Measurements from ENCODE around the gene HSD17B8. TPM values are rescaled to one million over a fixed set of nuclear protein-coding genes. Genes with fewer than 3 reads are reported as not detected.

The HSD17B8 gene
- total and polyA plus RNA-seq, 2 experiments from 2014 or later = 4.3 to 8.9 TPM

DNA sequence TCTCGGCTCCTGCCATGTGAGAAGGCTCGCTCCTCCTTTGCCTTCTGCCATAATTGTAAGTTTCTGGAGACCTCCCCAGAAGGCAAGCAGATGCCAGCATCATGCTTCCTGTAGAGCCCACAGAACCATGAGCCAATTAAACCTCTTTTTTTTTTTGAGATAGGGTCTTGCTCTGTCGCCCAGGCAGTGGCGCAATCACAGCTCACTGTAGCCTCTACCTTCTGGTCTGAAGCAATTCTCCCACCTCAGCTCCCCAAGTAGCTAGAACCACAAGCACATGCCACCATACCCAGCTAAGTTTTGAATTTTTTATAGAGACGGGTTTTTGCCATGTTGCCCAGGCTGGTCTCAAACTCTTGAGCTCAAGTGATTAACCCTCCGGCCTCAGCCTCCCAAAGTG lies 32.4 kb downstream of the HSD17B8 start:
- no peaks in the 10 kb centered on the region for H3K36me3 Mint-ChIP-seq (ENCODE audit: low read depth)
- ATAC-seq = no peak
- peaks cover 11% of the 10 kb centered on the region for H3K27me3 Mint-ChIP-seq (ENCODE audit: insufficient read depth, low read depth, poor library complexity)
- peaks cover 5% of the 10 kb centered on the region; the same call in 1 of the 2 replicates for H3K9me2 ChIP-seq (ENCODE audit: insufficient read depth)
- H3K36me3 ChIP-seq (ENCODE audit: insufficient read depth) = no peaks in the 10 kb centered on the region
- H4K20me1 ChIP-seq (replicated peaks; ENCODE audit: insufficient read depth) = no peaks in the 10 kb centered on the region
- H3K4me1 Mint-ChIP-seq = peaks cover 14% of the 10 kb centered on the region
- H3K27me3 ChIP-seq (ENCODE audit: insufficient read depth) = peaks cover 10% of the 10 kb centered on the region; the same call in 1 of the 2 replicates
- H3K27ac ChIP-seq (ENCODE audit: low read depth) = no peak overlapping the region
- no peaks in the 10 kb centered on the region for H3K9me3 Mint-ChIP-seq
- no peak overlapping the region for H3K27ac Mint-ChIP-seq
- no peaks in the 10 kb centered on the region for H3K79me2 ChIP-seq (replicated peaks; ENCODE audit: insufficient read depth)
- H3K4me1 ChIP-seq (ENCODE audit: insufficient read depth) = peaks cover 9% of the 10 kb centered on the region
- H3K4me3 Mint-ChIP-seq = no peak overlapping the region
- H3K4me2 ChIP-seq = no peak overlapping the region
- no peak overlapping the region for H3K4me3 ChIP-seq
- no peak for TF ChIP-seq POLR2AphosphoS5 (IDR thresholded peaks at IDR 0.05; ENCODE audit: low read depth)
- TF ChIP-seq EZH2 (IDR thresholded peaks at IDR 0.05; ENCODE audit: low read depth, unreplicated experiment) = no peak
- no peak for TF ChIP-seq ZNF331 (CRISPR knock-in tag; IDR thresholded peaks at IDR 0.05; ENCODE audit: low read depth)
- TF ChIP-seq EZH2phosphoT487 (IDR thresholded peaks at IDR 0.05; ENCODE audit: unreplicated experiment) = no peak
- no peak for TF ChIP-seq CREB1 (CRISPR knock-in tag; IDR thresholded peaks at IDR 0.05; ENCODE audit: low read depth)
- TF ChIP-seq, protein P1, sequence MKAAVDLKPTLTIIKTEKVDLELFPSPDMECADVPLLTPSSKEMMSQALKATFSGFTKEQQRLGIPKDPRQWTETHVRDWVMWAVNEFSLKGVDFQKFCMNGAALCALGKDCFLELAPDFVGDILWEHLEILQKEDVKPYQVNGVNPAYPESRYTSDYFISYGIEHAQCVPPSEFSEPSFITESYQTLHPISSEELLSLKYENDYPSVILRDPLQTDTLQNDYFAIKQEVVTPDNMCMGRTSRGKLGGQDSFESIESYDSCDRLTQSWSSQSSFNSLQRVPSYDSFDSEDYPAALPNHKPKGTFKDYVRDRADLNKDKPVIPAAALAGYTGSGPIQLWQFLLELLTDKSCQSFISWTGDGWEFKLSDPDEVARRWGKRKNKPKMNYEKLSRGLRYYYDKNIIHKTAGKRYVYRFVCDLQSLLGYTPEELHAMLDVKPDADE (IDR thresholded peaks at IDR 0.05) = no peak
- TF ChIP-seq, protein P2, sequence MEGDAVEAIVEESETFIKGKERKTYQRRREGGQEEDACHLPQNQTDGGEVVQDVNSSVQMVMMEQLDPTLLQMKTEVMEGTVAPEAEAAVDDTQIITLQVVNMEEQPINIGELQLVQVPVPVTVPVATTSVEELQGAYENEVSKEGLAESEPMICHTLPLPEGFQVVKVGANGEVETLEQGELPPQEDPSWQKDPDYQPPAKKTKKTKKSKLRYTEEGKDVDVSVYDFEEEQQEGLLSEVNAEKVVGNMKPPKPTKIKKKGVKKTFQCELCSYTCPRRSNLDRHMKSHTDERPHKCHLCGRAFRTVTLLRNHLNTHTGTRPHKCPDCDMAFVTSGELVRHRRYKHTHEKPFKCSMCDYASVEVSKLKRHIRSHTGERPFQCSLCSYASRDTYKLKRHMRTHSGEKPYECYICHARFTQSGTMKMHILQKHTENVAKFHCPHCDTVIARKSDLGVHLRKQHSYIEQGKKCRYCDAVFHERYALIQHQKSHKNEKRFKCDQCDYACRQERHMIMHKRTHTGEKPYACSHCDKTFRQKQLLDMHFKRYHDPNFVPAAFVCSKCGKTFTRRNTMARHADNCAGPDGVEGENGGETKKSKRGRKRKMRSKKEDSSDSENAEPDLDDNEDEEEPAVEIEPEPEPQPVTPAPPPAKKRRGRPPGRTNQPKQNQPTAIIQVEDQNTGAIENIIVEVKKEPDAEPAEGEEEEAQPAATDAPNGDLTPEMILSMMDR (conservative IDR thresholded peaks at IDR 0.05; ENCODE audit: low read depth in 2 of 2) = no peak
- H3F3A ChIP-seq (replicated peaks; ENCODE audit: low read depth) = no peaks in the 10 kb centered on the region
- no peak overlapping the region for H2AFZ ChIP-seq
- DNase-seq (ENCODE audit: low spot score) = no peak

DNA sequence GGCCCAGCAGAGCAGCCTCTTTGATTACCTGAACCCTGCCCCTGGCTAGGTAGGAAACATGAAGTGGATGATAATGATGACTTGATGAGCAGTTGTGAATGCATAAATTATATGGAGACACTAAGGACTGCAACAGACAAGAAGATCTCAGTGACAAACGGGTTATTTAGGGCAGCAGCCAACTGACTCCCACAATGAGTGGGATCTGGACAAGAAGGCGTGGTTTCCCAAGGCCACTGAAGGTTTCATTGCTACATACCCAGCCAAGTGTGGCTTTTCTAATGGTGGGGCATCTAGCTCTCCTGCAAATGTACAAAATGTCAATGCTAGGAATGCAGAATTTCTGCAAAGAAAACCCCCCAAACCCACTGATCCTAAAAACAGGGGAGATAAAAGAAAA lies 33.3 kb downstream of the HSD17B8 start:
- Mint-ChIP-seq H3K27ac (no peak overlapping the region), H3K4me1 (peaks cover 14% of the 10 kb centered on the region), H3K36me3 (ENCODE audit: low read depth) (no peaks in the 10 kb centered on the region), H3K4me3 (no peak overlapping the region), H3K27me3 (ENCODE audit: insufficient read depth, low read depth, poor library complexity) (peaks cover 11% of the 10 kb centered on the region), H3K9me3 (no peaks in the 10 kb centered on the region)
- H3K4me1 ChIP-seq (ENCODE audit: insufficient read depth) = peaks cover 9% of the 10 kb centered on the region
- no peak overlapping the region for H2AFZ ChIP-seq
- H3F3A ChIP-seq (replicated peaks; ENCODE audit: low read depth) = no peaks in the 10 kb centered on the region
- no peaks in the 10 kb centered on the region for H3K79me2 ChIP-seq (replicated peaks; ENCODE audit: insufficient read depth)
- no peak overlapping the region for H3K27ac ChIP-seq (ENCODE audit: low read depth)
- H4K20me1 ChIP-seq (replicated peaks; ENCODE audit: insufficient read depth) = no peaks in the 10 kb centered on the region
- ATAC-seq (no peak), DNase-seq (ENCODE audit: low spot score) (no peak)
- no peak overlapping the region for H3K4me3 ChIP-seq
- no peaks in the 10 kb centered on the region for H3K36me3 ChIP-seq (ENCODE audit: insufficient read depth)
- no peak for TF ChIP-seq ZNF114 (CRISPR knock-in tag; IDR thresholded peaks at IDR 0.05)
- TF ChIP-seq POLR2AphosphoS5 (IDR thresholded peaks at IDR 0.05; ENCODE audit: low read depth) = no peak
- TF ChIP-seq NANOG (IDR thresholded peaks at IDR 0.05; ENCODE audit: borderline replicate concordance) = no peak
- TF ChIP-seq, protein P3, sequence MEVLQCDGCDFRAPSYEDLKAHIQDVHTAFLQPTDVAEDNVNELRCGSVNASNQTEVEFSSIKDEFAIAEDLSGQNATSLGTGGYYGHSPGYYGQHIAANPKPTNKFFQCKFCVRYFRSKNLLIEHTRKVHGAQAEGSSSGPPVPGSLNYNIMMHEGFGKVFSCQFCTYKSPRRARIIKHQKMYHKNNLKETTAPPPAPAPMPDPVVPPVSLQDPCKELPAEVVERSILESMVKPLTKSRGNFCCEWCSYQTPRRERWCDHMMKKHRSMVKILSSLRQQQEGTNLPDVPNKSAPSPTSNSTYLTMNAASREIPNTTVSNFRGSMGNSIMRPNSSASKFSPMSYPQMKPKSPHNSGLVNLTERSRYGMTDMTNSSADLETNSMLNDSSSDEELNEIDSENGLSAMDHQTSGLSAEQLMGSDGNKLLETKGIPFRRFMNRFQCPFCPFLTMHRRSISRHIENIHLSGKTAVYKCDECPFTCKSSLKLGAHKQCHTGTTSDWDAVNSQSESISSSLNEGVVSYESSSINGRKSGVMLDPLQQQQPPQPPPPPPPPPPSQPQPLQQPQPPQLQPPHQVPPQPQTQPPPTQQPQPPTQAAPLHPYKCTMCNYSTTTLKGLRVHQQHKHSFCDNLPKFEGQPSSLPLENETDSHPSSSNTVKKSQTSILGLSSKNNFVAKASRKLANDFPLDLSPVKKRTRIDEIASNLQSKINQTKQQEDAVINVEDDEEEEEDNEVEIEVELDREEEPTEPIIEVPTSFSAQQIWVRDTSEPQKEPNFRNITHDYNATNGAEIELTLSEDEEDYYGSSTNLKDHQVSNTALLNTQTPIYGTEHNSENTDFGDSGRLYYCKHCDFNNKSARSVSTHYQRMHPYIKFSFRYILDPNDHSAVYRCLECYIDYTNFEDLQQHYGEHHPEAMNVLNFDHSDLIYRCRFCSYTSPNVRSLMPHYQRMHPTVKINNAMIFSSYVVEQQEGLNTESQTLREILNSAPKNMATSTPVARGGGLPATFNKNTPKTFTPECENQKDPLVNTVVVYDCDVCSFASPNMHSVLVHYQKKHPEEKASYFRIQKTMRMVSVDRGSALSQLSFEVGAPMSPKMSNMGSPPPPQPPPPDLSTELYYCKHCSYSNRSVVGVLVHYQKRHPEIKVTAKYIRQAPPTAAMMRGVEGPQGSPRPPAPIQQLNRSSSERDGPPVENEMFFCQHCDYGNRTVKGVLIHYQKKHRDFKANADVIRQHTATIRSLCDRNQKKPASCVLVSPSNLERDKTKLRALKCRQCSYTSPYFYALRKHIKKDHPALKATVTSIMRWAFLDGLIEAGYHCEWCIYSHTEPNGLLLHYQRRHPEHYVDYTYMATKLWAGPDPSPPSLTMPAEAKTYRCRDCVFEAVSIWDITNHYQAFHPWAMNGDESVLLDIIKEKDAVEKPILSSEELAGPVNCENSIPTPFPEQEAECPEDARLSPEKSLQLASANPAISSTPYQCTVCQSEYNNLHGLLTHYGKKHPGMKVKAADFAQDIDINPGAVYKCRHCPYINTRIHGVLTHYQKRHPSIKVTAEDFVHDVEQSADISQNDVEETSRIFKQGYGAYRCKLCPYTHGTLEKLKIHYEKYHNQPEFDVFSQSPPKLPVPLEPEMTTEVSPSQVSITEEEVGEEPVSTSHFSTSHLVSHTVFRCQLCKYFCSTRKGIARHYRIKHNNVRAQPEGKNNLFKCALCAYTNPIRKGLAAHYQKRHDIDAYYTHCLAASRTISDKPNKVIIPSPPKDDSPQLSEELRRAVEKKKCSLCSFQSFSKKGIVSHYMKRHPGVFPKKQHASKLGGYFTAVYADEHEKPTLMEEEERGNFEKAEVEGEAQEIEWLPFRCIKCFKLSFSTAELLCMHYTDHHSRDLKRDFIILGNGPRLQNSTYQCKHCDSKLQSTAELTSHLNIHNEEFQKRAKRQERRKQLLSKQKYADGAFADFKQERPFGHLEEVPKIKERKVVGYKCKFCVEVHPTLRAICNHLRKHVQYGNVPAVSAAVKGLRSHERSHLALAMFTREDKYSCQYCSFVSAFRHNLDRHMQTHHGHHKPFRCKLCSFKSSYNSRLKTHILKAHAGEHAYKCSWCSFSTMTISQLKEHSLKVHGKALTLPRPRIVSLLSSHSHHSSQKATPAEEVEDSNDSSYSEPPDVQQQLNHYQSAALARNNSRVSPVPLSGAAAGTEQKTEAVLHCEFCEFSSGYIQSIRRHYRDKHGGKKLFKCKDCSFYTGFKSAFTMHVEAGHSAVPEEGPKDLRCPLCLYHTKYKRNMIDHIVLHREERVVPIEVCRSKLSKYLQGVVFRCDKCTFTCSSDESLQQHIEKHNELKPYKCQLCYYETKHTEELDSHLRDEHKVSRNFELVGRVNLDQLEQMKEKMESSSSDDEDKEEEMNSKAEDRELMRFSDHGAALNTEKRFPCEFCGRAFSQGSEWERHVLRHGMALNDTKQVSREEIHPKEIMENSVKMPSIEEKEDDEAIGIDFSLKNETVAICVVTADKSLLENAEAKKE (CRISPR knock-in tag; IDR thresholded peaks at IDR 0.05) = no peak
- no peak for TF ChIP-seq JUNB (IDR thresholded peaks at IDR 0.05; ENCODE audit: unreplicated experiment)
- TF ChIP-seq, protein P2 (conservative IDR thresholded peaks at IDR 0.05; ENCODE audit: low read depth in 2 of 2) = no peak
- no peak for TF ChIP-seq ZNF331 (CRISPR knock-in tag; IDR thresholded peaks at IDR 0.05; ENCODE audit: low read depth)
- H3K27me3 ChIP-seq (ENCODE audit: insufficient read depth) = peaks cover 19% of the 10 kb centered on the region; the same call in 1 of the 2 replicates
- no peak overlapping the region for H3K4me2 ChIP-seq
- H3K9me2 ChIP-seq (ENCODE audit: insufficient read depth) = peaks cover 5% of the 10 kb centered on the region; the same call in 1 of the 2 replicates

Measured in GM23338 (cell line).